LHCN-M2 (cell line): ENCODE measurements around the gene NOL4L. TPM values are rescaled to one million over a fixed set of nuclear protein-coding genes. Genes with fewer than 3 reads are reported as not detected.

Experiments
- DNase-seq: peaks from one replicate; pipeline ENCODE4 v3.0.0-alpha.2; 2012; ENCODE audit warnings: low read depth
- total RNA-seq: library from RNA; depleted of rRNA; stranded (reverse); fragments of >200 nt; gene quantifications from 2 replicates; pipeline ENCODE4 v1.2.3, GENCODE V29; 2014

The NOL4L gene
- total RNA-seq, 1 experiment from 2014 or later: 3.0 TPM

DNA sequence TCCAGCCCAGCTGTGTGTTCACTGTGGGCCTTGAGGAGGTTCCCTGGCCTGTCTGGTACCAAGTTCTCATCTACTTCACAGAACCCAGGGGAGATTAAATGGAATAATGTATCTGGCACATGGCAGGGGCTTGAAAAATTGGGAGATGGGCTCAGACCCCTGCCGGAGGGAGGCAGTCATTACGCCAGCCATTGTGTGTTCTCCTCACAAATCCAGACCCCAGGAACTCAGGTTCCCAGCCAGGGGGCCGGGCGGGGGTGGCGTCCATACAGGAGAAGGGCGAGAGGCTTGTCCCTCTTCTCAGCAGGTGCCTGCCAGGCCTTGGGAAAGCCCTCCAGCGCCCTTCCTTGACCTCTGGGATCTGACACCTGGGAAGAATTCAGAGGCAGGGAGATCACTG lies 8.1 kb downstream of the NOL4L start:
- DNase-seq: no peak

DNA sequence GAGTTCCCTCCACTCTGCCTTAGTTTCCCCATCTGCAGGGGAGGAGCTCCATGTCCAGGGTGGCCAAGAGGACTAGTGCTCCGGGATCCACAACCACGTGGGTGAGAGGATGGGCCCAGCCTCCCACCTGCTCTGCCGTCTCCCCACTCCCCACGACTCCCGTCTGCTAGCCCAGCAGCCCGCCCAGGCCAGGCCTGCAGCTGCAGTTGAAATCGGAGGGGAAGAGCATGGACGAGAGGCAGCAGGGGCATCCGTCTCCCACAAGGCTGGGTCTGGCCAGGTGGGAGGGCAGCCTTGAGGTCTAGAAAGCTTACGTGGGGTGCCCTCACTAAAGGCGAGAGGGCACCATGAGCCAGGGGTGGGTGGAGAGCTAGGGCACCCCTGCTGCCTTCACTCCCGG lies 8.6 kb downstream of the NOL4L start:
- no peak for DNase-seq

DNA sequence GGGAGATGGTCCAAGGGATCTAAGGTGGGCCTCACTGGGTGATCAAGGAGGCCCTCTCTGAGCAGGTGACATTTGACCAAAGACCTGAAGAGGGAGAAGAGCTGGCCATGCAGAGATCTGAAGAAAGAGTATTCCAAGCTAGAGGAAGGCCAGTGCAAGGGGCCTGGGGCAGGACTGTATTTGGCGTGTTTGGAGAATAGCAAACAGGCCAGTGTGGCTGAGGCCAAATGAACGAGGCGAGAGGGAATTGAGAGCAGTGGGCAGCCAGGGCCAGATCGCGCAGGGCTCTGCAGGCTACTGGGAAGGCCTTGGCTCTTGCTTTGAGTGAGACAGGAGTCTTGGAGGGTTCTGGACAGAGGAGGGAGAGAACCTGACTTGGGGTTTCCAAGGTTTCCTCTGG lies 9.3 kb downstream of the NOL4L start:
- no peak for DNase-seq

DNA sequence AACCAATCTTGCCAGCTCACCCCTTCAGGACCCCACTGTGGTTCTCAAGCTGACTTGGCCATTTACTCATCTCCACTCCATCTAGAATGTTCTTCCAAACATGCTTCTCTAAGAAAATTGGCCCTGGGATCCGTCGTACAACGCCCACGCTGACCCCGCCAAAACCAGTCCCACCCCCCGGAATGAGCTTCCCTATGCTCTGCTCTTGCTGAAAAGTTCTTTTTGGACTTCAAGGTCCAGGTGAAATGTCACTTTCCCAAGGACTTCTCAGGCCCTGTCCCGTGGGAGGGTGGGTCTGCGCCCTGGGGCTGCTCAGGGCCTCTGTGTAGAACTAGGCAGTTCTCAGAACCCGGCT lies 9.9 kb downstream of the NOL4L start:
- DNase-seq: no peak

DNA sequence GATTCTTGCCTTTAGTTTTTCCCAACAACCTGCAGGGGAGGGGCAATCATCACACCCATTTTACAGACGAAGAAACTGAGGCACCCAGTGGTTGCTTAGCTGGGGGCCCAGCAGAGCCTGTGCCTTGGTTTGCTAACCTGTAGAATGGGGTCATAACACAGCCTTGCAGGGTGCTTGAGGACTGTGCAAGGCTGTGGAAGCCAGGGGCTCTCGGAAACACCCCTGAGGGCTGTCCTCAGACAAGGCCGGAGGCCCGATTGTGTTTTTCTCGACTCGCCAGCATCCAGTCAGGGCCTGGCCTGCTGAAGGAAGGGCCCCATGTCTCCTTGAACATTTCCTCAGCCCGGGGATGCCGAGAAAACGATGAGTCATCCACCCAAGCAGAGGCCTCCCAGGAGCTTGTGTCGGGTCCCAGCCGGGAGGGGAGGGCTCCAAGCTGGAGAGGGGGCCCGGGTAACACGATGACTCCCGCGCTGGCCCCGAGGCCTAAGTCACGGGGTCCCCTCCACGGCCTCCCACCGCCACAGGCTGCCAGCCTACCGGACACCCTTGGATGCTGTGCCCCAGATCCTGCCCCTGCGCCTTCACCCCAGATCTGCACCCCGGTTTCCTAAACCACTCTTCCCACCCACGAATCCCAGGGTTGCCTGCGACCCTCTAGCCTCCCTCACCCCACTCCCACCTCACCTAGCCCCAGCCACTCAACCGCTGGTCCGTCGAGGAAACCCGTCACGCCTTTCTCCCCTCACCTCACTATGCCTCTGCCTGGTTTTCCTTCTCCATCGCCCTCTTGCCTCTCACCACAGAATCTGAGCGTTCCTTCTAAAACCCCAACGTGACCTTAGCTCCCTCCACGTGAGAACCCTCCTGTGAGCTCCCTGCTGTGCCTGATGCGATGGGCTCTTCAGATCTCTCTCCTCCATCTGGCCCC lies 10.6 kb downstream of the NOL4L start:
- DNase-seq: peak; percentile 54

DNA sequence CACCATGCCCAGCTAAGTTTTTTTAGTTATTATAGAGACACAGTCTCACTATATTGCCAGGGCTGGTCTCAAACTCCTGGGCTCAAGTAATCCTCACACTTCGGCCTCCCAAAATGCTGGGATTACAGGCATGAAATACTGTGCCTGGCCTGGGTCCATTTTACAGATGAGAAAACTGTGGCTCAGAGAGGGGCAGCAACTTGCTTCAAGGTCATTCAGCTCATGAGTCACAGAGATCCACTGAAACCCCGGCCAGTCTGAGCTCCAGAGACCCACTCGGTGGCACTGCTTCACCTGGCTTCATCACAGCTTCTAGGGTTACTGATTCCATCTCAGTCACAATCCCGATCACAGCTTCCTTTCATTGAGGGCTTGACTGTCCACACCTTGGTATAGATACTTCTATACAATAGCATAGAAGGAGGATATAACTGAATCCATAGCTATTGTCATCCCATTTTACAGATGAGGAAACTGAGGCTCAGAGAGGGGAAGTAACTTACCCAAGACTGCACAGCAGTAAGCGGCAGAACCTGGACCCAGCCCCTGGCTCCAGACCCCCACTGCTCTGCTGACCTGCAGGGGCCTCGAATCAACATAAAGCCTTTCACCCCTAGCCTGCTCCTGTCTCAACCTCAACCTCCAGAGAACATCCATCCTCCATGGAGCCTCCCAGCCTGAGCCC lies 11.8 kb downstream of the NOL4L start:
- no peak for DNase-seq

DNA sequence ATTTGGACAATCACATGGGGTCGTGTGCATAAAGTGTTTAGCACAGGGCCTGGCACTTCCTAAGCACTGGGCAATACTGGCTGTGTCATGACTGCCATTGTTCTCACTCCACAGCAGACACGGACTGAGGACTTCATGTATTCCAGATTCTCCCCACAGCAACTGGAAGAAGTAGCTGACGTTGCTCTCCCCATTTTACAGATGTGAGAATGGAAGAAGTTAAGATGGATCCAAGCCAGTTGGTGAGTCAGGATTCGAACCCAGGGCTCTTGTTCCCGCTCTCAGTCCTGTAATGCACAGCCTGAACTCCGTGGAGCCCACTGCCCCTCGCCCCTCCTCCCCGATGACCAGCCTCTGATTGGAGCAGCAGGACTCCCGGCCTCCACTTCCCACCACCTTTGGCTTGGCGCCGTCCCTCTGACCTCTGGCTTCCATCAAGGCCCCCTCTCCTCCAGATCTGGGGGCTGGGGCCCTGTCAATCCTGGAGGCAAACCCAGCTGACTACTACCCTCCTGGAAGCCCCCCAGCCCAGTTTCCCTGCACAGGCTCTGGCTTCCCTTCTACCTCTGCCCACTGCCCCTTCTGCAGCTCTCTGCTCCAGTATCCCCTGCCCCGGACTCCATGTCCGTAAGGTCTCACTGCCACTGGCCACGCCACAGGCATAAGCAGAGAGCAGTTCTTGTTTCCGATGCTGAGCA lies 12.7 kb downstream of the NOL4L start:
- DNase-seq: no peak

DNA sequence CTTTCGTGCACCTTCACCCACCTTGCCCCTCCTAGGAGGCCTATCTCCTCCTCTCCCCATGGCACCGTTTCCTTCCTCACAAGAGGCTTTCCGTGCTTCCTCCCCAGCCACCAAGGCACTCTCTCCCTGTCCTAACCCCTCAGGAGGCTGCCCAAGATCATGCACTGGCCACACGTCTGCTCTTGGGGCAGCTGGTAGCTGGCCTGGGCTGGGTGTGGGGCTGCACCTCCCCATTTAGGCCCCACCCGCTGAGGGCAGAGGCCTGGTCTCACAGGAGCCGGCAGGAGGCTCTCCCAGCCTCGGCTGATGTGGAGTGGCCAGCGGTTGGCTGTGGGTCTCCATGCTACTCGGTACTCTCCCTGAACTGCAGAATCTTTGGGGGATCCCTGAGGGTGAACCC lies 13.6 kb downstream of the NOL4L start:
- no peak for DNase-seq

DNA sequence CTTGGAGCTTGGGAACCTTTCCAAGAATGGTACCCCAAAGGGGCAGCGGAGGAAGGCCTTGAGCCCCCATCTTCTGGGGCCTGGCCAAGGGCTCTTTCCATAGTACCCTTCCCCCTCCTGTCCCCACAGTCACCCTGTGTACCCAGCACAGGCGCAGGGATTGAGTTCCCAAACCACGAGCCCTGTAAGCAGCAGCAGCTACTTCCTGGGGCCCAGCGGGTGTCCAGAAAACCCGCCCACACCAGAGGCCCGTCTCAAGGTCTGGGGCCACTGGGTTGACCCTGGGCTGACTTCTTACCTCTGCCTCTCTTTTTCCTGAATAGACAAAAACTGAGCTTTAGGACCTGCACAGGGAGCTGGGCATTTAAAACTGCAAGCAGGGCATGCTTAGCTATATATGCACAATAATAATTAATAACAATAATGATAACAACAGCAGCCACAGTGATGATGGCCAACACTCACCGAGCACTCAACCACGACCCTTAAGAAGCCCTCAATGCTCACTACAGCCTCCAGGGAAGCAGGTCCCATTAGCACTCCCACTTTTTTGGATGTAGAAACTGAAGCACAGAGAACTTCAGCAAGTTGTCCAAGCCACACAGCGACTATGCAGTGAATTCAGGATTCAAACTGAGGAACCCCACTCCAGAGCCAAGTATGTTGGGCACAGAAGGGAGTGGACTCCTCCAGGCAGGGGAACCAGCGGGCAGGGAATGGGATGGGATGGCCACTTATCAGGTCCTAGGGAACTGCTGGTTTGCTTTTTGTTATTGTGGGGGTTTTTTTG lies 14.5 kb downstream of the NOL4L start:
- DNase-seq: peak; percentile 12

DNA sequence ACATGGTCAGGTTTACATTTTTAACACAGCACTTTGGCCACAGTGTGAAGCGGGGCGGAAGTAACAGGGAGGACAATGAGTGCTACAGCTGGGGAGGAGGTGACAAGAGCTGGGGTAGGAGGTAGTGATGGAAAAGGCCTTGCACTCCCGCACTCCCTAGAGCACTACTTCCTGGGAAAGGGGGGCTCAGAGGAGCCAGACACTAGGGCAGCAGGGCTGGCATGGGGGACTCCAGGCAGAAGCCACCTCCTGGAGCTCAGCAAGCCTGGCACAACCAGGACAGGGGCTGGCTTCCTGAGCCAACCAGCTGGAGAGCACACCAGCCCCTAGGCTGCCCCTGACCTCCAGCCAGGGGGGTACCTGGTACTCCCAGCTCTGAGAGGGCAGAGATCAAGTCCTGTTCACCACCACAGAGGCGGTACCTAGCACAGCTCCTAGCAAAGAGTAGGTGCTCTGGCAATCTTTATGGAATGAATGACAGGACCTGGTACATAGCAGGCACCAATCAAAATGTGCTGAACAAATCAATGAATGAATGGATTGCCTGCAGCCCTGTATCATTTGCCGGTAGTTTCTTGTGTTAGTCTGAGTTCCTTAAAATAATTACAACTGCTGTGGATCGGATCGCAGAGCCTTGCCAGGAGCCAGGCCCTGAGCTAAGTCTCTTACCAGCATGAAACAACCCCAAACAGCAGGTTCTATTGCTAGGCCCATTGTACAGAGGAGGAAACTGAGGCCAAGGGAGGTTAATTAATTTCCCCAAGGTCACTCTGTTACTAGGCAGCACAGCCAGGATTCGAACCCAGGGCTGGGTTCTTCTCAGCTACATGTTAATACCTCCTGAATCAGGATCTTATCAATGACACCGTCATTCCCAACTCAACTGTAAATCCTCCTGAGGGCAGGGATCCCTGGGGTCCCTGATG lies 15.5 kb downstream of the NOL4L start:
- no peak for DNase-seq

DNA sequence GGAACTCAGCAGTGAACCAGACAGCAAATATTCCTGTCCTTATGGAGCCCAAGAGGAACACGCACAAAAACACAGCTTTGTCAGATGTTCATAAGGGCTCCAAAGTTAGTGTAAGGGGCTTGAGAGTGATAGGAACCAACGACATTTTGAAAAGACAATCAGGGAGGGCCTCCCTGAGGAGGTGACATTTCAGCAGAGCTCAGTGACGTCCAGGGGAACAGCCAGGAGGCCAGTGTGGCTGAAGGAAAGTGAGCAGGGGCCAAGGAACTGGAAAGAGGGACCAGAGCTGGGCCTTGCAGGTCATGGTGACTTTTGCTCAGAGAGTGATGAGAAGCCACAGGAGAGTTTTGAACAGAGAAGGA lies 16.1 kb downstream of the NOL4L start:
- no peak for DNase-seq

DNA sequence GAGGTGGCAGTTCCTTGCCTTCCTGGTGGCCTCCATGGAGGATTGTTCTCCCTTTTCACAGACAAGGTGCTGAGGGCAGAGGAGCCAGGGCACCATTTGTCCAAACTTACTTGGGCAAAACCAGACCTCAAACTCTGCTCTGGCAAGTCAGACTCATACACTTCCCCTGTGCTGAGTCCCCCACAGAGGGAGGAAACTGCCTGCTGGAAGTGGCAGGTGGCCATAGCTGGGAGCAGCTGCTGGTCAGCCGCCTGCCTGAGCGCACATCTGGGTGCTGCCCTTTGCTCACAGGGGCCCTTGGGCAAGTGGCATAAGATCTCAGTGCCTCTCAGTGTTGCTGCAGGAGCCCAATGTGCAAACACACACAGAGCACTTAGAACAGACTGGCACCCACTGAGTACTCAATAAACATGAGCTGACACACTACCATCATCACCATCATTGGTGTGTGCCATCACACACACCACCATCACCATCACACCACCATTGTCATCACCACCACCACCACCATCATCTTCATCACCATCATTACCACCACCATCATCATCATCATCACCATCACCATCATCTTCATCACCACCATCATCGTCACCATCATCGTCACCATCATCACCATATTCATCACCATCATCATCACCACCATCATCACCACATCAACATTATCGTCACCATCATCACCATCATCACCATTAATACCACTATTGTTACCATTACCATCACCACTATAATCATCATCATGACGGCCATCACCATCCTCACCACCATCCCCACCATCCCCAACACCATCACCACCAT lies 17.6 kb downstream of the NOL4L start:
- DNase-seq: no peak

DNA sequence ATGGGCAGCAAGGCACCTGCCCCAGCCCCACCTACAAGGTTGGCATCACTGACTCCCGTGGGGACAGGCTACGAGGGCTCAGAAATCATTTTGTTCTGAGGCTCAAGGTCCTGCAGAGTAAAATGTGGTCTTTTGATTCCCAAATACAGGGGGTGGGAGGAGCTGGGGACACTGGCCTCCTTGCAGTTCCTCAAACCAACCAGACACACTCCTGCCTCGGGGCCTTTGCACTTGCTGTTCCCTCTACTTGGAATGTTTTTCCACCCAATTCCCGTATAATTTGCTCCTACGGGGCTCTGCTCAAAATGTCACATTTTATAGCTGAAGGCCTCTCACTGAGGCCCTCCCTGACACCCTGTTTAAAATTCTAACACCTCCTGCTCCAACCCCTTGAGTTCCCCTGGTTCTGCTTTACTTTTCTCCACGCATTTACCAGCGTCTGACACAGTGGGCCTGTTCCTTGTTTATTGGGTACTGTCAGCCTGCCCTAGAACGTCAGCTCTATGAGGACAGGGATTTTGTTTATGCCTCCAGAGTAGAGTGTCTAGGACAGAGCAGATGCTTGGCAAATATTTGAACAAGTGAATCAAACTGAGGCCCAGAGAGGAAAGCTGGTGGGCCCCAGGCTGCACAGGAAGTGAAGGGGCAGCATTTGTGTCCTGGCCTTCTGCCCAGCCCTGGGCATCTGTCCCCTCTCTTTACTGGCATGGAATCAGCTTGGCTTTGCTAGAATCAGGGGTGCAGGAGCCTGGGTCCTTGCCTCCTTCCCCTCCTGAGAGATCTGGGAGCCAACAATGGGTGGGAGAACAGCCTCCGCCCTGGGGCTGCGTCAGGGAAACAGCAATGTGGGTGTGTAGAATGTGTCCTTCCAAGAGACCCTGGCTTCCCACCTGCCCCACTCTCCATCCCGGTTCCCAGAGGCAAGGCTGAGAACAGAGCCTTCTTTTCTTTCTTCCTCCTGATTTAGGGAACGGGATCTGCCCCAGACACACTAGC lies 18.5 kb downstream of the NOL4L start:
- no peak for DNase-seq

DNA sequence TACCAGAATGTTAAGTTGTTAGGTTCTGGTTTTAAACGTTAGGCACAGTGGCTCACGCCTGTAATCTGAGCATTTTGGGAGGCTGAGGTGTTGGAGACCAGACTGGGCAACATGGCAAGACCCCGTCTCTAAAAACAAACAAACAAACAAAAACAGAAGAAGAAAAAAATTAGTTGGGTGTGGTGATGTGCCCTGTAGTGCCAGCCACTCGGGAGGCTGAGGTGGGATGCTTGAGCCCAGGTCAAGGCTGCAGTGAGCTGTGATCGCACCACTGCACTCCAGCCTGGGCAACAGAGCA lies 19.4 kb downstream of the NOL4L start:
- DNase-seq: no peak

DNA sequence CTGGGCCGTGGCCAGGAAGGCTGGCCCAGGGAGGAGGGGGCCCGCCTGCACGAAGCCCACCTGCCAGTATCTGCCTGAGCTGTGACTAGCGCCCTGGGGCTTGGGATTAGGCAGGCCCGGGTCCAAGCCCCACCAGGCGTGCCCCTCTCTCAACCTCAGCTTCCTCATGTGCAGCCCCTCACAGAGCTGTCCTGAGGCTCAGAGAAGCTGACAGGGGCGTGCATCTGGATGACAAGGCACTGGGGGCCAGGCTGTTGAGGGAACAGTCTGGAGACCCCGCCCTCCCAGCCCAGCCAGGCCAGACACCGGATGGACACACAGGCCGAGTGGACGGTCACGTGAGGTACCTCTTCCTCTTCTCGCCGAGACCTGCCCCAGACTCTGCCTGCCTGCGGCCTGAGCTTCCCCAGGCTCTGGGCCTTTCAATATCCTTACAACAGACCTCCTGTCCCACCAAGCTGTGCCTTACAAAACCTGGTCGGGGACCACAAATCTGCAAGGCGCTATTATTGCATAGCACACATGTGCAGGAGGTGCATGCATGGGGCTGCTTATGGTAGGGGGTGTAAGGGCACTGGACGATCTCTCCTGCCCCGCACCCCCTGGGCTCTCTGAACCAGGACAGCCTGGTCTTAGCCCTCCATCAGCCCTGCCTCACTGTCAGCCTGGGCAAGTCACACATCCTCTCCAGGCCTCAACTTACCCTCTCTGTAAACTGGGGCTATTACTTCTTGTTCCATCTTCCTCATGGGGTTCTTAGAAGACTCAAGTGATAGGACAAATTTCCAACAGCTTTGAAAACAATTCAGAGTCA lies 20.0 kb downstream of the NOL4L start:
- DNase-seq: no peak

DNA sequence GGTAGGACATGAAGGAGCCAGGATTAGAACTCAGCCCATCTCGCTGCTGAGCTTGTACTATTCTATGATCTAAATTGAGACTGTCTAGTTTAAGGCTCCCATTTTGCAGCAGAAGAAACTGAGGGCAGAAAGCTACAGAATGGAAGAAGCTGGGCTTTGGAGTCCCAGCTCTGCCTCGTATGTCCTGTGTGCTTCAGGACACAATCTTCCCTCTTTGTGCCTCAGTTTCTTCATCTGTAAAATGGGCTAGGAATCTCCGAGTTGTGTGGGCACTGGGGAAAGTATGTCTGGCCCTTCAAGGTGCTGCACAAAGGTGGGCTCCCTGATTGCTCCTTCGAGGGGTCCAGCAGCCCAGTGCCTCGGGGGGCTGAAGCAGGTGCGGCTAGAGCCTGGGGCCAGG lies 20.7 kb downstream of the NOL4L start:
- DNase-seq: no peak

DNA sequence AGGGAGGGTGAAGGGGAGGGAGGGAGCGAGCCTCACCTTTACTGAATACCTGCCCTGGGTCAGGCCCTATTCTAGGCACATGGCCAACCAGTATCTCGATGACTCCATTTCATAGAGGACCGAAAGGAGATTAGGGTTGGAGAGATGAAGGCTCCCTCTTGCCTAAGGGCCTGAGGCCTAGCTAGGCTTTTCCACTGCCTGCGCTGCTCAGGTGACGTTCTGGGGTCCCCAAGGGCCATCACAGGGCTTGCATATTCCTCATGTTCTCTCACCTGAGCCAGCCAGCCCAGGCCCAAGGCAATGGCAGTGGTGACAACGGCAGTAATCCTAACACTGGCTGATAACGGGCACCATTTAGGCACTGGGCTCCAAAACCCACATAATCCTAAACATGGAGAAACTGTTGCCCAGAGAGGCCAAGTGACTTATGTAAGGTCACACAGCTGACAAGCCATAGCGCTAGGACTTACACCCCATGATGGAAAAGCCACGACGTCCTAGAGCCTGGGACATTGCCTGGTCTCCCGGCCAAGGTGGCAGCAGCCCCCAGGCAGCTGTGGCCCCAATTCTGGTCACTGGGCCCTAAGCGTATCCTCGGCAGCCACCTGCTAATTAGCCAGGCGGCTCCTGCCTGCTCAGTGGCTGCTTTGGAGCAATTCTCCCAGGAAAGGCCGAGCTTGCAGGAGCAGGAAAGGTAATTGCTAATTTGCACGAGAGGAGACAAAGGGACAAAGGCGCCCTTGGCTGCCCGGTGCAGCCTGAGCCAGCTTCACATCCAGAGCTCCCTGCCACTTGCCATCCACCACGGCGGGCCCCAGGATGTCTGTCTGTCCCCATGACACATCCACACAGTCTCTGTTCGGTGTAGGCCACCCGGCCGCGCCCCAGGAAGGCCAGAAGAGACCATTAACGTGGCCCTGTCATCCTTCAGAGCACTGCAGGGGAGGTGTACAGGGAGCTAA lies 21.5 kb downstream of the NOL4L start:
- no peak for DNase-seq
